Thoracic aorta (tissue), 2 donors: Measurements from ENCODE around the gene PSG2. TPM values are rescaled to one million over a fixed set of nuclear protein-coding genes. Genes with fewer than 3 reads are reported as not detected.
"Not testable (repeated sequence)": the region's sequence is repeated elsewhere in the genome, so short reads cannot be mapped to it uniquely, and the experiment has no call there.

Experiments
- ATAC-seq: fragments of 150-250 bp; one replicate; pipeline ENCODE4 v1.8.0; 2017; ENCODE audit warnings: low read depth; ENCODE audit not compliant: insufficient number of reproducible peaks, low FRiP score
- DNase-seq: peaks from one replicate; pipeline ENCODE4 v3.0.0-alpha.2; 2020; ENCODE audit warnings: low spot score
- H3K27ac ChIP-seq, 2 donors: fragments of 200-600 bp; sonication (generic); 1 replicate in 1 of 2; 2 replicates in 1 of 2; pipeline ENCODE4 v1.5.1; 2016; ENCODE audit warnings: mild to moderate bottlenecking in 2 of 2, moderate library complexity in 2 of 2
- H3K27me3 ChIP-seq: fragments of 200-600 bp; sonication (generic); replicated peaks from 2 replicates; pipeline ENCODE4 v1.6.0; 2016; ENCODE audit warnings: mild to moderate bottlenecking; ENCODE audit not compliant: insufficient read depth
- H3K36me3 ChIP-seq: fragments of 200-600 bp; sonication (generic); one replicate; pipeline ENCODE4 v1.5.1; 2016
- H3K4me1 ChIP-seq, 2 donors: fragments of 200-600 bp; sonication (generic); 1 replicate in 1 of 2; 2 replicates in 1 of 2; pipeline versions ENCODE4 v1.5.1 to v1.6.0; 2016; ENCODE audit warnings: low read depth in 2 of 2, mild to moderate bottlenecking in 1 of 2; ENCODE audit not compliant: control insufficient read depth in 1 of 2
- H3K4me3 ChIP-seq: fragments of 200-600 bp; sonication (generic); 2 replicates; pipeline ENCODE4 v1.5.1; 2016; ENCODE audit warnings: mild to moderate bottlenecking
- H3K9me3 ChIP-seq: fragments of 200-600 bp; sonication (generic); 2 replicates; pipeline ENCODE4 v1.5.1; 2016
- CTCF ChIP-seq: fragments of 200-600 bp; sonication (generic); IDR thresholded peaks from one replicate; pipeline ENCODE4 v1.5.1; 2019; ENCODE audit warnings: antibody characterized with exemption
- total RNA-seq, 2 donors: library from RNA; depleted of rRNA; stranded (reverse); fragments of >200 nt; gene quantifications; one replicate each; pipeline versions ENCODE4 v1.1.0 to v1.2.3, GENCODE V29; 2016

The PSG2 gene
- total RNA-seq = not detected

- ATAC-seq, DNase-seq: not testable (repeated sequence)
Observed at GRCh38 chr19:43082601-43083000, at the start of gene PSG2. TSS of gene PSG2 (minus strand) at chr19:43082701. CDS start at chr19:43082569, 132 bp downstream.

GRCh38 chr19:43131281-43131842, 48.9 kb upstream of the PSG2 start:
- not testable (repeated sequence) for H3K9me3 ChIP-seq, H3K4me1 ChIP-seq, H3K27ac ChIP-seq, ATAC-seq, H3K36me3 ChIP-seq, DNase-seq, H3K27me3 ChIP-seq, H3K4me3 ChIP-seq

More at GRCh38 chr19:43082601-43083000, at the start of gene PSG2:
- H3K9me3 ChIP-seq, H3K36me3 ChIP-seq, H3K4me3 ChIP-seq, H3K27ac ChIP-seq, H3K4me1 ChIP-seq, H3K27me3 ChIP-seq: not testable (repeated sequence)

GRCh38 chr19:43129197-43129596, 46.7 kb upstream of the PSG2 start:
- not testable (repeated sequence) for H3K9me3 ChIP-seq, H3K4me1 ChIP-seq, H3K27me3 ChIP-seq, H3K4me3 ChIP-seq, ATAC-seq, H3K36me3 ChIP-seq, H3K27ac ChIP-seq, DNase-seq

- H3K4me3 ChIP-seq, H3K9me3 ChIP-seq, H3K4me1 ChIP-seq, DNase-seq, H3K27ac ChIP-seq, H3K36me3 ChIP-seq, H3K27me3 ChIP-seq, ATAC-seq: not testable (repeated sequence)
Observed at GRCh38 chr19:43127336-43127735, 44.8 kb upstream of the PSG2 start.

GRCh38 chr19:43126720-43127119, 44.2 kb upstream of the PSG2 start:
- H3K4me1 ChIP-seq = no peaks in the 10 kb centered on the region
- ATAC-seq (no peak), DNase-seq (no peak)
- H3K9me3 ChIP-seq = no peaks in the 10 kb centered on the region
- no peak for TF ChIP-seq CTCF
- no peak overlapping the region for H3K4me3 ChIP-seq
- no peaks in the 10 kb centered on the region for H3K36me3 ChIP-seq
- no peak overlapping the region for H3K27ac ChIP-seq
- H3K27me3 ChIP-seq = no peaks in the 10 kb centered on the region

- no peaks in the 10 kb centered on the region for H3K27me3 ChIP-seq
- ATAC-seq = no peak
- no peaks in the 10 kb centered on the region for H3K4me1 ChIP-seq
Observed at GRCh38 chr19:43124360-43124759, 41.9 kb upstream of the PSG2 start.

GRCh38 chr19:43120433-43121026, 38.0 kb upstream of the PSG2 start:
- H3K27me3 ChIP-seq, H3K27ac ChIP-seq, H3K4me1 ChIP-seq, DNase-seq, ATAC-seq, H3K9me3 ChIP-seq, H3K36me3 ChIP-seq, H3K4me3 ChIP-seq: not testable (repeated sequence)

More at GRCh38 chr19:43124360-43124759, 41.9 kb upstream of the PSG2 start:
- no peak for TF ChIP-seq CTCF
- no peaks in the 10 kb centered on the region for H3K9me3 ChIP-seq
- no peak overlapping the region for H3K4me3 ChIP-seq
- H3K36me3 ChIP-seq = no peaks in the 10 kb centered on the region
- H3K27ac ChIP-seq = no peak overlapping the region
- DNase-seq = no peak

- H3K27ac ChIP-seq, H3K9me3 ChIP-seq, H3K27me3 ChIP-seq, DNase-seq, H3K4me1 ChIP-seq, H3K4me3 ChIP-seq, ATAC-seq, H3K36me3 ChIP-seq: not testable (repeated sequence)
Observed at GRCh38 chr19:43119526-43119925, 37.0 kb upstream of the PSG2 start.

GRCh38 chr19:43116421-43116820, 33.9 kb upstream of the PSG2 start:
- not testable (repeated sequence) for H3K36me3 ChIP-seq, ATAC-seq, H3K27ac ChIP-seq, H3K4me3 ChIP-seq, H3K4me1 ChIP-seq, DNase-seq, H3K9me3 ChIP-seq, H3K27me3 ChIP-seq

GRCh38 chr19:43115548-43115947, 33.0 kb upstream of the PSG2 start:
- H3K27me3 ChIP-seq, H3K36me3 ChIP-seq, DNase-seq, ATAC-seq, H3K4me1 ChIP-seq, H3K4me3 ChIP-seq, H3K27ac ChIP-seq, H3K9me3 ChIP-seq: not testable (repeated sequence)

- H3K9me3 ChIP-seq, H3K4me3 ChIP-seq, H3K27me3 ChIP-seq, DNase-seq, H3K27ac ChIP-seq, H3K36me3 ChIP-seq, ATAC-seq, H3K4me1 ChIP-seq: not testable (repeated sequence)
Observed at GRCh38 chr19:43115064-43115463, 32.6 kb upstream of the PSG2 start.
